NAMALWA (cell line): ENCODE results near the gene WRAP53.
"Not testable (repeated sequence)": the region's sequence is repeated elsewhere in the genome, so short reads cannot be mapped to it uniquely, and the experiment has no call there.

Experiments used
- DNase-seq: peaks from one replicate; pipeline ENCODE4 v3.0.0-alpha.2; 2015; ENCODE audit warnings: low spot score

The WRAP53 gene

GRCh38 chr17:7687908-7688807 lies at the start of gene WRAP53:
WRAP53 (plus strand) TSS chr17:7688477; CDS start chr17:7688649, 172 bp downstream.
- DNase-seq, result peak; percentile 93

- DNase-seq, result no peak
Measured at GRCh38 chr17:7640783-7641182, 47.5 kb upstream of the WRAP53 start.

GRCh38 chr17:7641635-7642034 lies 46.6 kb upstream of the WRAP53 start:
- not testable (repeated sequence) for DNase-seq

GRCh38 chr17:7644775-7645174 lies 43.5 kb upstream of the WRAP53 start:
- no peak for DNase-seq

GRCh38 chr17:7646457-7646856 lies 41.8 kb upstream of the WRAP53 start:
- no peak for DNase-seq

GRCh38 chr17:7647018-7647417 lies 41.3 kb upstream of the WRAP53 start:
- no peak for DNase-seq

GRCh38 chr17:7650509-7651096 lies 37.7 kb upstream of the WRAP53 start, which contains the start of gene ATP1B2:
ATP1B2 (plus strand) TSS chr17:7650926; CDS start chr17:7651519, 593 bp downstream.
- peak; percentile 69 for DNase-seq

- DNase-seq, result no peak
Measured at GRCh38 chr17:7651097-7651664, 37.1 kb upstream of the WRAP53 start.

GRCh38 chr17:7651665-7652387 lies 36.5 kb upstream of the WRAP53 start:
- no peak for DNase-seq

GRCh38 chr17:7652388-7653356 lies 35.6 kb upstream of the WRAP53 start:
- DNase-seq, result no peak

GRCh38 chr17:7654832-7655540 lies 33.3 kb upstream of the WRAP53 start:
- no peak for DNase-seq

GRCh38 chr17:7655541-7655840 lies 32.8 kb upstream of the WRAP53 start:
- no peak for DNase-seq

- DNase-seq, result no peak
Measured at GRCh38 chr17:7656958-7657609, 31.2 kb upstream of the WRAP53 start.

- DNase-seq, result no peak
Measured at GRCh38 chr17:7667656-7668406, 20.4 kb upstream of the WRAP53 start.

- DNase-seq, result no peak
Measured at GRCh38 chr17:7668482-7668881, 19.8 kb upstream of the WRAP53 start.

GRCh38 chr17:7673239-7673638 lies 15.0 kb upstream of the WRAP53 start:
- peak; percentile 54 for DNase-seq

GRCh38 chr17:7674934-7675333 lies 13.3 kb upstream of the WRAP53 start:
- no peak for DNase-seq

GRCh38 chr17:7676533-7676932 lies 11.7 kb upstream of the WRAP53 start:
- no peak for DNase-seq

- DNase-seq, result no peak
Measured at GRCh38 chr17:7677388-7678067, 10.7 kb upstream of the WRAP53 start.
